DMS153 treated with DMSO at 0.1 percent for 48 hours (cell line): ENCODE measurements around the gene DDIAS.
"Not testable (repeated sequence)": the region's sequence is repeated elsewhere in the genome, so short reads cannot be mapped to it uniquely, and the experiment has no call there.

ENCODE experiments used
- DNase-seq: peaks from one replicate; lab custom pipeline; 2025; ENCODE audit not compliant: unreplicated experiment; lab: John Stamatoyannopoulos, UW

DDIAS gene

GRCh38 chr11:82901165-82901921 is at the start of gene DDIAS:
TSS of gene DDIAS (plus strand) at chr11:82901736. CDS start at chr11:82914739, 13,003 bp downstream.
- DNase-seq: peak; percentile 96

GRCh38 chr11:82854242-82854641 is 47.3 kb upstream of the DDIAS start:
- DNase-seq: no peak

GRCh38 chr11:82854916-82855315 is 46.6 kb upstream of the DDIAS start:
- not testable (repeated sequence) for DNase-seq

GRCh38 chr11:82855616-82856015 is 45.9 kb upstream of the DDIAS start:
- no peak for DNase-seq

- no peak for DNase-seq
Measured at GRCh38 chr11:82857145-82857544, 44.4 kb upstream of the DDIAS start.

GRCh38 chr11:82858133-82858532 is 43.4 kb upstream of the DDIAS start:
- no peak for DNase-seq

- DNase-seq: no peak
Measured at GRCh38 chr11:82858556-82859091, 42.9 kb upstream of the DDIAS start.

- no peak for DNase-seq
Measured at GRCh38 chr11:82859750-82860149, 41.8 kb upstream of the DDIAS start.

GRCh38 chr11:82862379-82862778 is 39.2 kb upstream of the DDIAS start:
- no peak for DNase-seq

GRCh38 chr11:82863209-82863608 is 38.3 kb upstream of the DDIAS start:
- no peak for DNase-seq

GRCh38 chr11:82864268-82864667 is 37.3 kb upstream of the DDIAS start:
- DNase-seq: peak; percentile 43

- no peak for DNase-seq
Measured at GRCh38 chr11:82865841-82866240, 35.7 kb upstream of the DDIAS start.

GRCh38 chr11:82867495-82868082 is 33.9 kb upstream of the DDIAS start:
- peak; percentile 80 for DNase-seq

GRCh38 chr11:82869657-82870056 is 31.9 kb upstream of the DDIAS start:
- DNase-seq: no peak

- no peak for DNase-seq
Measured at GRCh38 chr11:82871646-82872045, 29.9 kb upstream of the DDIAS start.

GRCh38 chr11:82872377-82873150 is 29.0 kb upstream of the DDIAS start:
- no peak for DNase-seq

- no peak for DNase-seq
Measured at GRCh38 chr11:82873919-82874333, 27.6 kb upstream of the DDIAS start.

- no peak for DNase-seq
Measured at GRCh38 chr11:82874646-82875523, 26.7 kb upstream of the DDIAS start.

- no peak for DNase-seq
Measured at GRCh38 chr11:82883853-82884252, 17.7 kb upstream of the DDIAS start.

- no peak for DNase-seq
Measured at GRCh38 chr11:82889133-82890001, 12.2 kb upstream of the DDIAS start.
